ENCODE data around the gene TTC21A.

Gene TTC21A

DNA sequence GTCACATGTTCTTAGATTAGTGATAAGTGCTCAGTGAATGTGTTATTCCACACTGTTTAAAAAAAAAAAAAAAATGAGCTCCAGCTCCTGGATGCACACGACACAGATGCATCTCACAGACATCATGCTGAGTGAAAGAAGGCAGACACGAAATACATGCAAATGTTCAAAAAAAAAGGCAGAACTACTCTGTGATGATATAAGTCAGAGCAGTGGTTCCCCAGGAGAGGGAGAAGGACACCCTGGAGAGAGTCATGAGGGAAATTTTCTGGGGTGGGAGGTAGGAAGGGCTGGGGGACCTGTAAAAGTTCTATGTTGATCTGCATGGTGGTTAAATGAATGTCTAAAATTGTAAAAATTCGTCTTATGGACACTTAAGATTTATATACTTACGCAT, 41.6 kb downstream of the TTC21A start:
- H3K4me2 ChIP-seq (ENCODE audit: low read depth, low read length, poor library complexity, severe bottlenecking), result peak overlapping the region; percentile 32
- H3F3A ChIP-seq (ENCODE audit: insufficient read depth), result no peaks in the 10 kb centered on the region
- no peak overlapping the region for H3K4me3 ChIP-seq (ENCODE audit: insufficient read depth, low read length, poor library complexity, severe bottlenecking)
- no peaks in the 10 kb centered on the region for H3K36me3 ChIP-seq (ENCODE audit: low read length)
- H3K27ac ChIP-seq (ENCODE audit: low read depth, low read length), result no peak overlapping the region
- H3K79me2 ChIP-seq (ENCODE audit: insufficient read depth, low read length), result no peaks in the 10 kb centered on the region; the same call in 1 of the 2 replicates
- H4K20me1 ChIP-seq (ENCODE audit: low read depth, low read length), result no peaks in the 10 kb centered on the region
- TF ChIP-seq CTCF (IDR thresholded peaks at IDR 0.05; ENCODE audit: insufficient read depth, low read length, poor library complexity, severe bottlenecking), result no peak
- no peak for TF ChIP-seq EZH2phosphoT487 (conservative IDR thresholded peaks at IDR 0.05; ENCODE audit: low read length)
- H3K9ac ChIP-seq (ENCODE audit: low read length), result peak overlapping the region; percentile 2; the same call in 1 of the 2 replicates
- H3K9me2 ChIP-seq (replicated peaks; ENCODE audit: insufficient read depth, low read length), result no peaks in the 10 kb centered on the region
- no peak overlapping the region for H2AFZ ChIP-seq (ENCODE audit: low read depth, low read length, severe bottlenecking)
- H3K9me3 ChIP-seq (ENCODE audit: insufficient read depth, low read length), result no peaks in the 10 kb centered on the region
- no peaks in the 10 kb centered on the region for H3K27me3 ChIP-seq (ENCODE audit: low read length)

- Histone ChIP-seq H3K4me3 (ENCODE audit: insufficient read depth, low read length, poor library complexity, severe bottlenecking) (no peak overlapping the region), H2AFZ (ENCODE audit: low read depth, low read length, severe bottlenecking) (no peak overlapping the region), H3K9me3 (ENCODE audit: insufficient read depth, low read length) (no peaks in the 10 kb centered on the region), H4K20me1 (ENCODE audit: low read depth, low read length) (no peaks in the 10 kb centered on the region), H3K27me3 (ENCODE audit: low read length) (no peaks in the 10 kb centered on the region), H3F3A (ENCODE audit: insufficient read depth) (no peaks in the 10 kb centered on the region), H3K36me3 (ENCODE audit: low read length) (no peaks in the 10 kb centered on the region), H3K9me2 (replicated peaks; ENCODE audit: insufficient read depth, low read length) (no peaks in the 10 kb centered on the region), H3K27ac (ENCODE audit: low read depth, low read length) (no peak overlapping the region), H3K79me2 (ENCODE audit: insufficient read depth, low read length) (no peaks in the 10 kb centered on the region; the same call in 1 of the 2 replicates), H3K9ac (ENCODE audit: low read length) (no peak overlapping the region), H3K4me2 (ENCODE audit: low read depth, low read length, poor library complexity, severe bottlenecking) (no peak overlapping the region)
- TF ChIP-seq EZH2phosphoT487 (conservative IDR thresholded peaks at IDR 0.05; ENCODE audit: low read length), result no peak
- no peak for TF ChIP-seq CTCF (IDR thresholded peaks at IDR 0.05; ENCODE audit: insufficient read depth, low read length, poor library complexity, severe bottlenecking)
These were observed 42.1 kb downstream of the TTC21A start for GRCh38 chr3:39149498-39150147.

DNA sequence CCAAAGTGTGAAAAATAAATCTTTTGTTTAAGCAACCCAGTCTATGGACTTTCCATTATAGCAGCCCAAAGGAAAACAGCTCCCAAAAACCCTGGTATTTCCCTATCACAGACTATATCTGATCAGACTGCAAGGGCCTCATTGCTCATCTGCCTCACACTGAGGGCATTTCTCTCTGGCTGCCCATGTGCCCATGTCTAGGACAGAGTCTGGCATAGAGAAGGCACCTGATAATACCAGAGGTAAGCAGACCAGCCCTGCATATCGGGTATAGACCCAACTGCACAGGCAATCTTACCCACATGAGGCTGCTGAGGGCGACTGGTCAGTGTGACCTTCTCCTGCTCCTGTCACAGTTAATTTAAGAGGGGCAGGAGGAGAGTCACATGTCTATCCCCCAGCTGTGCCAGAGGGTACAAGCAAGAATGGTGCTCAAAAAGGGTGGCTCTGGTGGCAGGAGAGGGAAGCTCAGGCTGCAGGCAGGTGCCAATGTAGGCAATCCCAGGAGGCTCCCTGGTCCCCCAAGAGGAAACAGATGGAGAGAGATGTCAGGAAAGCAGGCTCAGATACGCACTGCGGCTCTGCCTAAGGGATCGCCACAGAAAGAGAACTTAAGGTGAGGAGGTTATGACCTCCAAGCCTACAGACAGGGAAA, 42.8 kb downstream of the TTC21A start:
- no peak overlapping the region for H3K27ac ChIP-seq (ENCODE audit: low read depth, low read length)
- no peak overlapping the region for H3K4me2 ChIP-seq (ENCODE audit: low read depth, low read length, poor library complexity, severe bottlenecking)
- no peaks in the 10 kb centered on the region; the same call in 1 of the 2 replicates for H3K79me2 ChIP-seq (ENCODE audit: insufficient read depth, low read length)
- H4K20me1 ChIP-seq (ENCODE audit: low read depth, low read length), result no peaks in the 10 kb centered on the region
- H3K36me3 ChIP-seq (ENCODE audit: low read length), result no peaks in the 10 kb centered on the region
- no peaks in the 10 kb centered on the region for H3F3A ChIP-seq (ENCODE audit: insufficient read depth)
- H3K9me3 ChIP-seq (ENCODE audit: insufficient read depth, low read length), result no peaks in the 10 kb centered on the region
- no peaks in the 10 kb centered on the region for H3K27me3 ChIP-seq (ENCODE audit: low read length)
- no peak for TF ChIP-seq CTCF (IDR thresholded peaks at IDR 0.05; ENCODE audit: insufficient read depth, low read length, poor library complexity, severe bottlenecking)
- TF ChIP-seq EZH2phosphoT487 (conservative IDR thresholded peaks at IDR 0.05; ENCODE audit: low read length), result no peak
- H2AFZ ChIP-seq (ENCODE audit: low read depth, low read length, severe bottlenecking), result no peak overlapping the region
- no peak overlapping the region for H3K9ac ChIP-seq (ENCODE audit: low read length)
- H3K4me3 ChIP-seq (ENCODE audit: insufficient read depth, low read length, poor library complexity, severe bottlenecking), result no peak overlapping the region
- H3K9me2 ChIP-seq (replicated peaks; ENCODE audit: insufficient read depth, low read length), result no peaks in the 10 kb centered on the region
